Naive thymus-derived CD4-positive, alpha-beta T cell (primary cell): ENCODE results near the gene MAB21L3. TPM values are rescaled to one million over a fixed set of nuclear protein-coding genes. Genes with fewer than 3 reads are reported as not detected.
A peak's percentile ranks its signal among the peaks of the same experiment; 100 is the strongest.

Experiments used
- ATAC-seq: fragments of 150-1000 bp; cut with Tn5 transposase; 2 replicates; pipeline ENCODE4 v1.10.0; 2021; ENCODE audit warnings: mild to moderate bottlenecking, moderate library complexity
- CTCF ChIA-PET: fragments of 350-600 bp; sonication (Branson Sonifier 250); formaldehyde crosslinking; loops from one replicate; lab custom pipeline; 2021; ENCODE audit warnings: antibody characterized with exemption; lab: Charles Lee
- POLR2A ChIA-PET: fragments of 350-600 bp; sonication (Branson Sonifier 250); formaldehyde crosslinking; loops from one replicate; lab custom pipeline; 2021; ENCODE audit warnings: antibody characterized with exemption, inconsistent platforms; lab: Charles Lee
- DNase-seq, 9 donors: peaks; one replicate each; pipeline versions ENCODE4 v3.0.0 to v3.0.0-alpha.2; 2020 to 2022; ENCODE audit warnings: mixed read lengths in 1 of 9
- H3K27ac ChIP-seq: one replicate; pipeline ENCODE4 v1.7.0; 2013; ENCODE audit warnings: mild to moderate bottlenecking, low read depth, low read length, moderate library complexity
- H3K27me3 ChIP-seq, 2 donors: one replicate each; pipeline ENCODE4 v1.7.0; 2013; ENCODE audit warnings: low read length in 2 of 2, mild to moderate bottlenecking in 2 of 2, moderate library complexity in 2 of 2; ENCODE audit not compliant: control insufficient read depth in 2 of 2, insufficient read depth in 2 of 2
- H3K36me3 ChIP-seq, 3 experiments: 1 replicate in 2 of 3; 2 replicates in 1 of 3; pipeline ENCODE4 v1.7.0; 2013; ENCODE audit warnings: low read length in 3 of 3, mild to moderate bottlenecking in 3 of 3, moderate library complexity in 1 of 3; ENCODE audit not compliant: insufficient read depth in 3 of 3, control insufficient read depth in 2 of 3
- H3K4me1 ChIP-seq, 2 donors: one replicate each; pipeline ENCODE4 v1.7.0; 2013; ENCODE audit warnings: low read length in 2 of 2, mild to moderate bottlenecking in 2 of 2, moderate library complexity in 1 of 2; ENCODE audit not compliant: control insufficient read depth in 2 of 2, insufficient read depth in 2 of 2
- H3K4me3 ChIP-seq: 2 replicates; pipeline ENCODE4 v1.7.0; 2013; ENCODE audit warnings: mild to moderate bottlenecking, low read length
- H3K9me3 ChIP-seq, 3 experiments: 1 replicate in 2 of 3; 2 replicates in 1 of 3; pipeline ENCODE4 v1.7.0; 2013; ENCODE audit warnings: low read length in 3 of 3; ENCODE audit not compliant: control insufficient read depth in 2 of 3
- H3K27ac Mint-ChIP-seq, 9 donors: one replicate each; pipeline ENCODE4 v1.8.0; 2020 to 2022; ENCODE audit warnings: mixed read lengths in 9 of 9, mild to moderate bottlenecking in 8 of 9, moderate library complexity in 5 of 9, inconsistent platforms in 2 of 9
- H3K27me3 Mint-ChIP-seq, 5 donors: one replicate each; pipeline ENCODE4 v1.8.0; 2021 to 2022; ENCODE audit warnings: mixed read lengths in 5 of 5, mild to moderate bottlenecking in 1 of 5
- H3K36me3 Mint-ChIP-seq, 5 donors: one replicate each; pipeline ENCODE4 v1.8.0; 2020 to 2022; ENCODE audit warnings: mixed read lengths in 5 of 5, mild to moderate bottlenecking in 3 of 5, inconsistent platforms in 1 of 5
- H3K4me1 Mint-ChIP-seq, 7 donors: one replicate each; pipeline ENCODE4 v1.8.0; 2020 to 2022; ENCODE audit warnings: mixed read lengths in 7 of 7, mild to moderate bottlenecking in 3 of 7, inconsistent platforms in 1 of 7
- H3K4me3 Mint-ChIP-seq, 10 donors: one replicate each; pipeline ENCODE4 v1.8.0; 2020 to 2022; ENCODE audit warnings: mild to moderate bottlenecking in 10 of 10, mixed read lengths in 10 of 10, moderate library complexity in 6 of 10, inconsistent platforms in 2 of 10
- H3K9me3 Mint-ChIP-seq, 11 donors: one replicate each; pipeline ENCODE4 v1.8.0; 2020 to 2022; ENCODE audit warnings: mixed read lengths in 11 of 11, mild to moderate bottlenecking in 4 of 11, inconsistent platforms in 1 of 11, moderate library complexity in 1 of 11
- intact Hi-C, 2 donors: fragments of 100-400 bp; cut with micrococcal nuclease; formaldehyde crosslinking; loops; one replicate each; pipeline ENCODE4 v1.15.1; 2023
- polyA plus RNA-seq, 2 donors: library from polyadenylated mRNA; unstranded; fragments of 300-500 nt; fragmentation: Illumina TruSeq; gene quantifications; one replicate each; pipeline ENCODE4 v1.2.3, GENCODE V29; 2021
- total RNA-seq, 6 experiments: library from RNA in 5 of 6; stranded (reverse) in 5 of 6; gene quantifications; 1 replicate in 5 of 6; 2 replicates in 1 of 6; pipeline ENCODE4 v1.2.3 and lab custom pipeline; 2021 to 2026

The MAB21L3 gene
- total and polyA plus RNA-seq, 7 experiments from 2014 or later: 0.12 TPM; not detected in 6

DNA sequence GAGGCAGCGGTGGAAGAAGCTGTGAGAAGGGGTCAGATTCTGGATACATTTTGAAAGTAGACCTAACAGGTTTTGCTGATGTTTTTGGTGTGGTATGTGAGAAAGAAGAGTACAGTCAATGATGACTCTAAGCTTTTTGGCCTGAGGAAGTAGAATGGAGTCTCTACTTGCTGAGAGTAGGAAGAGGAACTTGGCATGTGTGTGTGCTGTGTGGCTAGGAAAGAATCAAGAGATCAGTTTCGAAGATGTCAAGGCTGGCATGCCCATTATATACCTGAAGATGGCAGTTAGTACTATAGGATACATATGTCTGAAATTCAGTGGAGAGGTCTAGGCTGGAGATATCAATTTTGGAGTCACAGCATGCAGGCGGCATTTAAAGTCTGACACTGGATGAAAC, 64.4 kb downstream of the MAB21L3 start:
- Mint-ChIP-seq H3K27ac (no peak overlapping the region), H3K4me3 (no peak overlapping the region), H3K9me3 (no peaks in the 10 kb centered on the region), H3K27me3 (peaks cover 0 to 13% (median 0%) of the 10 kb centered on the region in 5 donors), H3K36me3 (no peaks in the 10 kb centered on the region), H3K4me1 (no peaks in the 10 kb centered on the region)
- Histone ChIP-seq H3K27me3 (no peaks in the 10 kb centered on the region), H3K4me1 (peaks cover 0 to 8% of the 10 kb centered on the region in 2 donors), H3K27ac (no peak overlapping the region), H3K9me3 (no peaks in the 10 kb centered on the region), H3K4me3 (no peak overlapping the region), H3K36me3 (no peaks in the 10 kb centered on the region)
- CTCF ChIA-PET: interaction anchor here (0.6 kb wide), 1 partner anchor 231 kb away, joined by 3 read pairs; no protein-coding TSS in a partner anchor
- DNase-seq (no peak), ATAC-seq (peak; percentile 27)
- POLR2A ChIA-PET: interaction anchor here (2.2 kb wide), 1 partner anchor 24 kb away, joined by 8 read pairs; no protein-coding TSS in a partner anchor
- intact Hi-C loops: no loop called here

DNA sequence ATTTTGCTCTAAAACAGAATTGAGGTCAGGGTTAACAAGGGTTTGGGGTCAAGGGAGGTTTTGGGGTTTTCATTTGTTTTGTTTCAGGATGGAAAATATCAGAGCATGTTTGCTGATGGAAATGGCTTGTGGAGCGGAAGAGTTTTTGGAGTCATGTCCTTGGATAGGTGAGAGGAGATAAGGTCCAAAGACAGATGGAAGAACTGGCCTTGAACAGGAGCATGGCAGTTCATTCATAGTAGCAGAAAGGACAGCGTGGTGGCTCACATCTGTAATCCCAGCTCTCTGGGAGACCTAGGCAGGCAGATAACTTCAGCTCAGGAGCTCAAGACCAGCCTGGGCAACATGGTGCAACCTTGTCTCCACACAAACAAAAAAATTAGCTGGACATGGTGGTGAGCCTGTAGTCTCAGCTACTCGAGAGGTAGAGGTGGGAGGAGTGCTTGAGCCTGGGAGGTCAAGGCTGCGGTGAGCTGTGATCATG, 65.1 kb downstream of the MAB21L3 start:
- H3K4me3 ChIP-seq: no peak overlapping the region
- ChIA-PET CTCF (no interaction called here), POLR2A (interaction anchor here (0.7 to 2.2 kb wide), 2 partner anchors 25 to 522 kb away, joined by 4 to 8 read pairs; no protein-coding TSS in a partner anchor)
- H3K36me3 Mint-ChIP-seq: no peaks in the 10 kb centered on the region
- no peaks in the 10 kb centered on the region for H3K9me3 ChIP-seq
- H3K27ac ChIP-seq: no peak overlapping the region
- H3K4me1 ChIP-seq: peaks cover 0 to 8% of the 10 kb centered on the region in 2 donors
- no peak overlapping the region for H3K27ac Mint-ChIP-seq
- no peaks in the 10 kb centered on the region for H3K36me3 ChIP-seq
- no peaks in the 10 kb centered on the region for H3K9me3 Mint-ChIP-seq
- intact Hi-C loops: no loop called here
- no peaks in the 10 kb centered on the region for H3K27me3 ChIP-seq
- no peak overlapping the region for H3K4me3 Mint-ChIP-seq
- no peak for ATAC-seq
- H3K4me1 Mint-ChIP-seq: no peaks in the 10 kb centered on the region
- H3K27me3 Mint-ChIP-seq: peaks cover 0 to 10% (median 0%) of the 10 kb centered on the region in 5 donors
- no peak for DNase-seq

GRCh38 chr1:116177861-116178260, 66.7 kb downstream of the MAB21L3 start:
- CTCF ChIA-PET: interaction anchor here (0.6 to 0.9 kb wide), 2 partner anchors 27 to 48 kb away, joined by 3 read pairs; no protein-coding TSS in a partner anchor
- no peak overlapping the region for H3K27ac Mint-ChIP-seq
- H3K27ac ChIP-seq: no peak overlapping the region
- no peaks in the 10 kb centered on the region for H3K4me1 Mint-ChIP-seq
- no peaks in the 10 kb centered on the region for H3K9me3 Mint-ChIP-seq
- H3K36me3 Mint-ChIP-seq: no peaks in the 10 kb centered on the region
- no peak overlapping the region for H3K4me3 ChIP-seq
- peaks cover 0 to 8% of the 10 kb centered on the region in 2 donors for H3K4me1 ChIP-seq
- no peak overlapping the region for H3K4me3 Mint-ChIP-seq
- no peak for ATAC-seq
- intact Hi-C loops: no loop called here
- no peaks in the 10 kb centered on the region for H3K27me3 ChIP-seq
- no peaks in the 10 kb centered on the region for H3K36me3 ChIP-seq
- no peak for DNase-seq
- H3K9me3 ChIP-seq: no peaks in the 10 kb centered on the region
- POLR2A ChIA-PET: interaction anchor here (1.3 to 2.2 kb wide), 2 partner anchors 26 to 28 kb away, joined by 4 to 8 read pairs; no protein-coding TSS in a partner anchor
- peaks cover 0 to 14% (median 2%) of the 10 kb centered on the region in 5 donors for H3K27me3 Mint-ChIP-seq

DNA sequence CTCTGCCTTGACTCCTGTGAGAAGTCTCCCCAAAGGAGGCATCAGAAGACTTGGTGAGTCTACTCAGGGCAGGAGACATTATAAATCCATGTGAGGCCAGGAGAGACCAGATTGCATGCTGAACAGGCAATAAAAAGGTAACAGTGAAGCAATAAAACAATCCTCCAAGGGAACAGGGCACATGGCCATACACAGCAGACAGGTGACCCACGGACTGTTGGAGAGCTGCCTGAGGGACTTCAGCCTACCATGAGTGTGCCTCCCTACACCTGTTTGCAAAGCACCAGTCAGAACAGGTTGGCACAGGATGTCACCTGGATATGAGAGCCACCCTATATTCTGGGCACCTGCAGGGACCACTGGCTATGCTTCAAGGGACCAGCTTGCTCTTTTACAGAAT, 67.6 kb downstream of the MAB21L3 start:
- no peak for ATAC-seq
- ChIA-PET POLR2A (no interaction called here), CTCF (interaction anchor here (0.9 kb wide), 1 partner anchor 28 kb away, joined by 3 read pairs; no protein-coding TSS in a partner anchor)
- Mint-ChIP-seq H3K4me3 (no peak overlapping the region), H3K27me3 (peaks cover 0 to 24% (median 5%) of the 10 kb centered on the region in 5 donors), H3K36me3 (no peaks in the 10 kb centered on the region), H3K9me3 (no peaks in the 10 kb centered on the region), H3K4me1 (no peaks in the 10 kb centered on the region), H3K27ac (no peak overlapping the region)
- intact Hi-C loops: no loop called here
- Histone ChIP-seq H3K9me3 (no peaks in the 10 kb centered on the region), H3K4me3 (no peak overlapping the region), H3K27ac (no peak overlapping the region), H3K4me1 (peaks cover 0 to 8% of the 10 kb centered on the region in 2 donors), H3K36me3 (no peaks in the 10 kb centered on the region), H3K27me3 (no peaks in the 10 kb centered on the region)
- DNase-seq: no peak

GRCh38 chr1:116179419-116179818, 68.2 kb downstream of the MAB21L3 start:
- no peak for ATAC-seq
- DNase-seq: no peak
- Mint-ChIP-seq H3K4me1 (no peaks in the 10 kb centered on the region), H3K4me3 (no peak overlapping the region), H3K9me3 (no peaks in the 10 kb centered on the region), H3K27me3 (peaks cover 0 to 26% (median 5%) of the 10 kb centered on the region in 5 donors), H3K36me3 (no peaks in the 10 kb centered on the region), H3K27ac (no peak overlapping the region)
- no peaks in the 10 kb centered on the region for H3K27me3 ChIP-seq
- H3K4me3 ChIP-seq: no peak overlapping the region
- POLR2A ChIA-PET: no interaction called here
- no peak overlapping the region for H3K27ac ChIP-seq
- no peaks in the 10 kb centered on the region for H3K9me3 ChIP-seq
- peaks cover 0 to 3% of the 10 kb centered on the region in 2 donors for H3K4me1 ChIP-seq
- intact Hi-C loops: no loop called here
- H3K36me3 ChIP-seq: no peaks in the 10 kb centered on the region
- CTCF ChIA-PET: interaction anchor here (0.7 kb wide), 1 partner anchor 57 kb away, joined by 3 read pairs; no protein-coding TSS in a partner anchor

- H3K27me3 Mint-ChIP-seq: peaks cover 0 to 26% (median 5%) of the 10 kb centered on the region in 5 donors
- ATAC-seq (no peak), DNase-seq (no peak)
- H3K9me3 Mint-ChIP-seq: no peaks in the 10 kb centered on the region
- H3K4me1 Mint-ChIP-seq: no peaks in the 10 kb centered on the region
- no peaks in the 10 kb centered on the region for H3K36me3 Mint-ChIP-seq
- no peaks in the 10 kb centered on the region for H3K27me3 ChIP-seq
- H3K36me3 ChIP-seq: no peaks in the 10 kb centered on the region
- ChIA-PET POLR2A (no interaction called here), CTCF (interaction anchor here (0.7 kb wide), 1 partner anchor 57 kb away, joined by 3 read pairs; no protein-coding TSS in a partner anchor)
- H3K27ac Mint-ChIP-seq: no peak overlapping the region
- H3K4me3 ChIP-seq: no peak overlapping the region
- no peak overlapping the region for H3K27ac ChIP-seq
- no peak overlapping the region for H3K4me3 Mint-ChIP-seq
- H3K4me1 ChIP-seq: no peaks in the 10 kb centered on the region
- intact Hi-C loops: no loop called here
- no peaks in the 10 kb centered on the region for H3K9me3 ChIP-seq
Measured at GRCh38 chr1:116179964-116180363, 68.8 kb downstream of the MAB21L3 start.
